ENCODE results near the gene APOD.
"Not testable (repeated sequence)": the region's sequence is repeated elsewhere in the genome, so short reads cannot be mapped to it uniquely, and the experiment has no call there.

Gene APOD
- total RNA-seq: 0 reads per million in 2 donors

DNA sequence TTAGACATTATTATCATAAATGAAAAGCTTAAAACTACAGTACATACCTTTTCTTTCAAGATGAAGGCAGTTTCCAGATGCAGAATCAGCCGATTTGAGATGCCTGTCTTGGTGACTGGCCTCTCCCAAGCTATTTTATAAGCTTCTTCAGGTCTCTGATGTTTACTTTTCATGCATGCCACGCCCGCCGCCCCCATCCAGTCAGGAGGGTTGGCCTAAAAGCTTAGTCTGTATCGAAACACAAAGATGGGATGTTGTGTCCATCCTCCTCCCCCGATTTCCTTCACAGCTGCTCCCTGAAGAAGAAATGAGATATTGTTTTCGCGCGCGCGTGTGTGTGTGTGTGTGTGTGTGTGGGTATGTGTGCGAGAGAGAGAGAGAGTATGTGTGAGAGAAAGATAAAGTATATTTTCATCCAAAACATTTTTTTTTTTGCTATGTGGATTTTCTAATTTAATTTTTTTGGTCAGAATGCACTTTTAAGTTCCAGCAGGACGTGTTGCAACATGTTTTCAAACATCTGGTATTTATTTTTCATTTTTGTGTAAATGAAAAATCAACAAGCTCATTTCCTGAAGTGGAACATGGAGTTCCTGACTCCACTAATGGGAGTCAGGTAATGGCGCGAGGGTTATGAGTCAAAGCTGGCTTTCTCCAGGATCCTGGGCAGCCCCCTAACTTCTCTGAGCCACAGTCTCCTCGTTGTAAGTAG lies at the start of gene APOD:
Gene APOD, minus strand, starts transcription at position 110 of the 712 bp plus-strand sequence. CDS start 4,479 bp downstream, outside the sequence.
- no peak for DNase-seq

DNA sequence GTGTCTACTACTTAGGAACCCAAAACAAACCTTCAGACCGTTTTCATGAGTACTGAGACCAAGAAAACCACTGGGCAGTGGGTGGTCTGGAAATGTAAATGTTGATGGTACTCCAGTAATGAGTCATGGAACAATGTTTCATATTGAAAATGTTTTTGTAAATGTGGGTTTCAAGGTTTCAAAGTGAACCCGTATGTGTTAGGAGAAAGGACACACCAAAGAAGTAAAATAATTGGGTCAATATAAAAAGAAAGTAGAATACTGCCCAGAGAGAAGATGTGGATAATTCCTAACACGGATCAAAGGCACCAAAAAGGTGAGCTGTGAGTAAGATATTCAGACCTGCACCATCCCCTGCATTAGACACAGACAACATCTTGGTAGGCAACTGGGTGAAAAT lies 49.6 kb upstream of the APOD start:
- not testable (repeated sequence) for DNase-seq

DNA sequence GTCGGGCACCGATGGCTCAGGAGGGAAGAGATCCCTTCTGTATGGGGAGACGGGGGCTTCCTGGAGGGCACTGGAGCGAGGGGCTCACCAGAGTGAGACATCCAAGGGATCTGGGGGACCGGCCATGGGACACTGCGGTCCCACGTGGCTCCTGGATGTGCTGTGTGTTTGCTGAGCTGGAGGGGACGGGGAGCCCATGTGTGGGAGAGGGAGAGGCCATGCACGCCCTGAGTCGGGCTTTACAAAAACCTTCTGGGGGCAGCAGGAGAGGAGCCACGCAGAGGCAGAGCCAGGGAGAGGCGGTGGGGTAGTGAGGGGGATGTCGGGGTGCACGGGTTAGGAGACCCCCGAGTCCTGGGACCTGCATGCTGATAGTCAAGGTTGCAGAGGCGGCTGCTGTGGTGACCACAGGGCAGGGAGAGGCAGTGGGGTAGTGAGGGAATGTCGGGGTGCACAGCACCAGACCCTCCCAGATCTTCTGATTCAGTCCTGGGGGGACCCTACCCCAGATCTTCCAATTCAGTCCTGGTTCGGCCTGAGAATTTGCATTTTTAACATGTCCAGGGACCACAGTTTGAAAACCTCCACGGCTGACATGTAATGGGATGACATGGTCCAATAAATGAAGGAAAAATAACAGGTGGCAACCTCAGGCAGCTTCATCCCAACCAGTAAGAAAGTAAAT lies 48.9 kb upstream of the APOD start:
- DNase-seq: not testable (repeated sequence)

DNA sequence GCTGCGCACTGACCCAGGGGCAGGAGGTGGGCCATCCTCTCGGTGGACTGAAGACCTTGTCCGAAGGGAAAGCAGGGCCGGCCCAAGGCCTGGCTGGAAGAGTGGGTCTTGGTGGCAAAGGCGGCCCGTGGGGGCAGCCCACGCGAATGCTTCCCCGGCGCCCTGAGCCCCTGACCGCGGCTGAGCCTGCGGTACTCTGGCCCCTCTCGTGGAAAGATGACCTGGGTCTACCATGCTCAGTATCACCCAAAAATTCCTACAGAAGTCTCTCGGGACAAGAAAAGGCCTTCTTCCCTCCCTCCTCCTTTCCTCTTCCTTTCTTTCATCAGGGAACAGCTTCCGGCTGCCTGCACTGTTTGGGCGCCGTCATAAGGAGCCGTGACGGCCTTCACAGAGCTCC lies 48.3 kb upstream of the APOD start:
- not testable (repeated sequence) for DNase-seq

DNA sequence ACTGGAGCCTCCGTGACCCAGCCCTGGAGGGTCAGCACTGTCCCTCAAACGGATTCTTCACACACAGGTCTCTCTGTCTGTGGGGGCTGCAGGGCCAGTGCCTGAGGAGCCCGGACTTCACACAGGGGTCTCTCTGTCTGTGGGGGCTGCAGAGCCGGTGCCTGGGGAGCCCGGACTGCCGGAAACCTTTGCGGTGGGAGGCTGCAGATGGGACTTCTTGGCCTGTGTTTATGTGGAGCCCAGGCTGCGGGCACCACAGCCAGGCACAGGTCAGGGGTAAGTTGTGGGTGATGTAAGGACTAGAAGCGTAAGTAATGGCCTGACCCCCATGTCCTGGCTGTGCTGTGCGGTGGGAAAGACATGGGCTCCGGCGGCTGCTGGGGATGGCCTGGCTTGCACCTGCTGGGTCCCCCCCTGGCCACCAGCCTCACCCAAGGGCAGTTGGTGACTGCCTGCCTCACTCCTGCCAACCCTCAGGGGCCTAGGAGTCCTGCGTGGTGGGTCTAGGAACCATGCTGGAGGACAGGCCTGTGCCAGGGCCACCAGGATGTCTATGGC lies 47.3 kb upstream of the APOD start:
- not testable (repeated sequence) for DNase-seq

DNA sequence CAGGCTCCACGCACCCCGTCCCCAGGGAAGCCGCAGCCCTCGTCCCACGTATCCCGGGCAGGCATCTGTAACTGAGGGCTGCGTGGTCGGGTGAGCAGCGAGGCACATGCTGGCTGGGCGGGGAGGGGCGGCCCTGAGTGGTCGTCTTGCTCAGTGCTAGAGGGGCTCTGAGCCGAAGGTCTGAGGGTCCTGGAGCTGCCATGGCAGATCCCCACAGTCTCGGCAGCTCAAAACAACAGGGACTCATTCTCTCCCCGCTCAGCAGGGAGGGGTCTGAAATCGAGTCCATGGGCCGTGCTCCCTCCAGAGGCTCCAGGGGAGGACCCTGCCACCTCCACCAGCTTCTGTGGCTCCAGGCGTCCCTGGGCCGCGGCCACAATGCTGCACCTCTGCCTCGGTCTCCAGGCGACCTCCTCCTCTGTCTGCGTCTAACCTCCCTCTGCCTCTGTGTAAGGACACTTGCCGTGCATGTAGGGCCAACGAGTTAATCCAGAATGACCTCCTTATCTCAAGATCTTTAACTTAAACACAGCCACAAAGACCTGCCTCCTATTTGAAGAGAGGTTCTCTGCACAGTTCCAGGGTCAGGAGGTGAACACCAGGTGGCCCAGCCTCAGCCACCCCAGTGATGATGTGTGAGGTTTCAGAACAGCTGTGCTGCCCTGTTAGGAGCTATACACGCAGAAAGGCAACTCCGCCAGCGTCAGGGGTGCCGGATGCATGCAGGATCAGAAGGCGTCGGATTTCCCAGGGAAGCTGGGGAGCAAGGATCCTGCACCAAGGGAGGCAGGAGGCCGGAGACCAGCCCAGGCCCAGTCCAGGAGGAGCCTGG lies 46.6 kb upstream of the APOD start:
- DNase-seq: not testable (repeated sequence)

DNA sequence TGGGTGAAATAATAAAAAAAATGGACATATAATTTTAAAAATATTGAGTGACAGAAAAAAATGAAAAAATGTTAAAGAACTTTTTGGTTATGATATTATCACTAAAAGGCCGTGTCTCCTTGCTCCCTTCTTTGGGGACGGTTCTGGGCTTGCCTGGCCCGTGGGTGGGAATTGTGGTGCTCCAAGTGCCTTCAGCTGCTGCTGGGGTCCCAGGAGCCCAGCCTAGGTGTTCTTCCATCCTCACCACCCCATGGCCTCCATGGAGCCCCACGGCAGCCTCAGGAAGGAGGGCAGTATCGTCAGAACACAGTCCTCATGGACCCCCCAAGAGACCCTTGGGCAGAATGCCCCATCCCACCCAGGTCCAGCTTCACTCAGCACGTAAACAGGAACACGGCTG lies 45.9 kb upstream of the APOD start:
- DNase-seq: not testable (repeated sequence)

DNA sequence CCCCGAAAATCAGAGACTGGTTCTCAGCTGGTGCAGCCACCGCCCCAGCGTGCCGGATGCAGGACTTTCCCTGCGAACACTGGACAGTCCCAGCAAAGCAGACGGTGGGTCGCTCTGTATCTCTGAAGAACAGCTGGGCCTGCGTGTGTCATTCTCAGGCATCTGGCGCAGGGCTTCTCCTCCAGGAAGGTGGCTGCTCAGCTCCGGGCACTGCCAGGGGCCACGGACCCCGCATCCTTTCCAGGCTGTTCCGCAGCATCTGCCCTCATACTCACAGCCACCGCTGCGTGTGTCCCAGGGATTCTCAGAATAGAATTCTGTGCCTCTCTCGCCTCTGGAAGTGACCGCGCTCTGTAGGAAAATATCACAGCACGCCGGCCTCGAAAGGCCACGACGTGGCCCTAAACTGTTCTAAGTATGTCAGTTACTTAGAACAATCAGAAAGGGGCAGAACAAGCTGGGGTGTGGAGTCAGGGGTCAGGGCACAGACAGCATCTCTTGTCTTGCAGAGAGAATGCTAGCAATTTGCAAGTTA lies 44.7 kb upstream of the APOD start:
- not testable (repeated sequence) for DNase-seq

DNA sequence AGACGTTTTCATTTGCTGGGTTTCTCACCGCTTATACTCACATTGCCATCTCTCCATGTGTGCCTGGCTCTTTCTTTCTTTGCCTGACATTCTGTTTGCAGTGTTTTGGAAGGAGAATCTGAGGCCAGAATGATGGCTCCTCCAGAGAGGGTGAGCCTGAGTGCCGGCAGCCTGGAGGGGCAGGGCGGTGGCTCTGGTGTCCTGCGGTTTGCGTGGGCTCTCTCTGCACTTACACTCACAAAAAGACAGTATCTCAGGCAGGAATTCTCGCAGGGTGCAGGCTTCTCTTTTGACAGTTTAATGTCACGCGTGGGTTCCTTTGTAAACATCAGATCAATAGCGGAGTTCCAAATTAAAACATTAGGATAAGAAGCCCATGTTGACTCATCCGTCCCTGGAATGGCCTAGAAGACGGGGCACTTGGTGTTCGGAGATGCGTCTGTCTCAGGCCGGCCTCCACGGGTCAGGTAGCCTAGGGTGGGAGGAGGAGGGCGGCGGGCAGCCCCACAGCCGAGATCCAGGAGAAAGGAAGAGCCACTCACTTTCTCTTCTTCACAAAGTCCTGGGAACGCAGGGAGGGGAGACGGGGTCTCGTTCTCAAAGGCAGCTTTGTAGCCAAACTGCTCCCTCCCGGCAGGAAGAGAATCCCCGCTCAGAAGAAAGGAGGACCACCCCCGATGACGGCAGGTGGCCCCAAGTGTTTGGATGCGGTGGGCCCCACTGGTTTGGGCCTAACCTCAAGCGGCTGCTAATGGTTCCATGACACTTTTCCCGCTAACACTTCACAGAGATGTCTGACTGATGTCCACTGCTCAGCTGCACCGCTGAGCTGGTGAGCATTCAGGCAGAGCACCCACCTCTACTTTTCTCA lies 44.0 kb upstream of the APOD start:
- DNase-seq: not testable (repeated sequence)

DNA sequence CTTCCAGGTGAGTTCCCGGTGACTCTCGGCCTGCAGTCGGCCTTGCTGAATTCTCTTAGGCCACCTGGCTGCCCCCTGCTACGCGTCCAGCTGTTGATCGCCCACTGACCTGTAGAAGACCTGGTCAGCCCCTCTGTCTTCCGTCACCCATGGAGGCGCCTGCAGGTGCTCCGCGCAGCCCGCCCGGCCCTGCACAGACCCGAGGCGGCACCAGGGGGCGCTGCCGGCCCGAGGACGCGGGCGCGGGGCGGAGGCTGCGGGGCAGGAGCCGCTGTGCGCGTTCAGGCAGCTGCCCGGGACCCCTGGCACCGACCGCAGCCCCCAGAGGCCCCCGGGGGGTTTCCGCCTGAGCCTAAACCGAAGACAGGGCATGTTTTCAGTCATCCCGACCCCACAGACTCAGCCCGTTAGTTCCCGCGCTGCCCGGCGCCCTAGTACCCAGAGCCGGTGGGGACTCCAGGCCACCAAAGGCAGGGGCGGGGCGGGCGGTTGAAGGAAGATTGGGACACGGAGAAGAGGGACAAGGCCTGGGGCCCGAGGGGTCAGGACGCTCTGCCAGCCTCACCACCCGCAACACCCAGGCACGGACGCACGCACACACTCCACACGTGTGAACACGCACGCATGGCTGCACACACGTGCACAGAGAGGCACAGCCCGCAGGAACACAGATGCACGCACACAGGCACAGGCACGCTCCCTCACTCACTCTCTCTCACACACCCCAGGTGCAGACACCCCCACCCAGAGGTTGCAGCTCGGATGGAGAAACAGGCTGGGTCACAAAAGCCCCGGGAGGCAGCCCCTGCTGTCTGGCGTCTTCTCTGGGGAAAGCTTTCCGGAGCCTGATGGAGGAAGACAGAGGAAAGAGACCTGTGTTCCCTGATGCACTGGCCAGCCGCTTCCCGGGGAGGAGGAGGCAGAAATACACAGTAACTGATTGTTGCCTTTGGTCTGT lies 41.1 kb upstream of the APOD start:
- DNase-seq: not testable (repeated sequence)

DNA sequence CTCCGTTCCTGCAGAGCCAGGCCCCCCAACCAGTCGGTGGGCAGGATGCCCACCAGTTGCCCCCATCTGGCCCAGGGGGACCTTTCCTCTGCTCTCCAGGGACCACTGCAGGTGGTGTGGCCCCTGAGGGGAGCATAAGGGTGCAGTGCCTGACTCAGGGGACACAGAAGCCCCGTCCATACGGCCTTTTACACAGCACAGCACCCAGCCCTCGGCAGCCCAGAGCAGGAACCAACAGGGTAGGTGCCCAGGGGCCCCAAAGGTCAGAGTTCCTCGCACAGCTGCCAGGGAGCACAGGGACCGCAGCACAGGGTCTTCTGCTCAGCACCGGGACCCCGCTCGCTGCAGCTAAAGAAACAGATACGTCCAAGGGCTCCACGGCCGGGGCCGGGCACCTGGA lies 40.4 kb upstream of the APOD start:
- not testable (repeated sequence) for DNase-seq

DNA sequence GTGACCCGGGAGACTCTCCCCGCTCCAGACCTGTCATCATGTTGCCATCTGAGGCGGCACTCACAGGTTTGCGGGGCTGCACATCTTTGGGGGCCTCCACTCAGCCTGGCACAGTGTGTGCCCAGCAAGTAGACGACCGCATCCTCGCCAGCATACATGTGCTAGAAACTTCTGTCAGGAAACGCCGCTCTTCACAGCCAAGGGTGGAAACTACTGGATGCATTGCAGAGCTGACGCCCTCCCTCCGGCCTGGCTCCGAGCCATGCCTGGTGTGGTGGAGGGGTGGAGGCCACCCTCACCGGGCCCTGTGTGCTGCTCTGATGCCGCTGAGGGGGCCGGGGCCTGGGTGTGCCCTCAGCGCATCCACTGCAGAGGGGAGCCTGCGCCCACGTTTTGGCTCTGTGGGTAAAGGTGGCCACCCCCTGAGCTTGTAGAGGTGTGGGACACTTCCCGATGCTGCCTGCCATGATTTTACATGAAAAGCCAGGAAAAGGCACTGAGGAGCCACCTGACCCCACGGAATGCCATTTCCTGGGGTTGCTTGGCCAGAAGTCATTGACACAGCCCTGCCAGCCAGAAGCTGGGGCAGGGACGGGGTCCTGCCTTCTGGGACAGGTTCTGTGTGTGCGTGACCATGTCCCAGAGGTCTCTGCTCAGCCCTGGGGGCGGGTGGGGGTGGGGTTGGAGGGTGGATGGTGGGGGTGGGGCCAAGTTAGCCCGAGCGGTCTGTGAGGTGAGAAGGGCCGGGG lies 39.7 kb upstream of the APOD start:
- DNase-seq: not testable (repeated sequence)

DNA sequence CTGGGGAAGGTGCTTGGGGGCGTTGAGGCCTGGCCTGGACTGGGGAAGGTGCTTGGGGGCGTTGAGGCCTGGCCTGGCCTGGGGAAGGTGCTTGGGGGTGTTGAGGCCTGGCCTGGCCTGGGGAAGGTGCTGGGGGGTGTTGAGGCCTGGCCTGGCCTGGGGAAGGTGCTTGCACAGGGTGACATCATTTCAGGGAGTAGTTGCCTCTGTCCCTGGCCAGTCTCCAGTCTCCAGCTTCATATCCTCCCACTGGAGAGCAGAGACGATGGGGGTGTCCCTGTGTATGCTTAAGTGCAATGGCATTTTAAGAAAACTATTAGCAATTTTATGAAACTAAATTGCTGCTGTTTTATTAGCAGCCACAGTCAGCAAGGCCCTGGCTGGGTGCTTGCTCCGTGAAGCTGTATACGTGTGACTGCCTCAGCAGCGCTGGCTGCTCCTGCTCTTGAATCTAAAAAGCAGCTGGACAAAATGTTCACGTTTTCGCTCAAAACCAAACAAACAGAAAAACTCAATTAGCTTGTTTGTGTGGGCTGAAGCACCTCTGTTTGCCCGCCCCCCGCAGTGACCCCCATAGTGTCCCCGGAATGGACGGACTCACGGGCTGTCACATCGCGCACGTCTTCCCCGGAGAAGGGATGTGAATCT lies 38.9 kb upstream of the APOD start:
- DNase-seq: not testable (repeated sequence)

DNA sequence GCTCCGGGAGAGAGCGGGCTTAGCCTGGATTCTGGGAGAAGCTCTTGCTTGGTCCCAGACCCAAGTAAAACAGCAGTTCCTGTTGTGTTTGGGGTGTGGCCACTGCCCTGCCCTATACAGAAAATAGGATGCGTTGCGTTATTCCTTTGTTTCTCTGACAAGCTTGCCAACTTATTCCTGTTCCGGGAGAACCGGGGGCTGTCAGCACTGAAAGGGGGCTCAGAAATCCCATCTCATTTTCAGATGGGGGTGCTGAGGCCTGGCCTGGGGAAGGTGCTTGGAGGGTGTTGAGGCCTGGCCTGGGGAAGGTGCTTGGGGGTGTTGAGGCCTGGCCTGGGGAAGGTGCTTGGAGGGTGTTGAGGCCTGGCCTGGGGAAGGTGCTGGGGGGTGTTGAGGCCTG lies 38.3 kb upstream of the APOD start:
- not testable (repeated sequence) for DNase-seq

DNA sequence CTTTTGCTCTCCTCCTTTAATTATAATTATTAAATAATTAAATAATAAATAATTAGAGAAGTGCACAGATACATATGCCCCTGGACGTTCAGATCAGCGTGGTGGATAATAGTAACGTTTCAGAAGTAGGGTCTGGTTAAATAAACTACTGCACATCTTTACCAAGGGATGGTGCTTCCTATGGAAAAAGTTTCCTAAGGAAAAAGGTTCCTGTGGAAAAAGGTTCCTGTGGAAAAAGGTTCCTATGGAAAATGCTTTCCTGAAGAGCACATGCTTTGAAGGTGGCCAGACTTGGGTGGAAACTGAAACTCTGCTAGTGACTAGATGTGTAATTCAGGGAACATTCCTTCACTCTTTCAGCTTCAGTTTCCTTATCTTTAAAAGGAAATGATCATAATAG lies 37.4 kb upstream of the APOD start:
- DNase-seq: not testable (repeated sequence)

DNA sequence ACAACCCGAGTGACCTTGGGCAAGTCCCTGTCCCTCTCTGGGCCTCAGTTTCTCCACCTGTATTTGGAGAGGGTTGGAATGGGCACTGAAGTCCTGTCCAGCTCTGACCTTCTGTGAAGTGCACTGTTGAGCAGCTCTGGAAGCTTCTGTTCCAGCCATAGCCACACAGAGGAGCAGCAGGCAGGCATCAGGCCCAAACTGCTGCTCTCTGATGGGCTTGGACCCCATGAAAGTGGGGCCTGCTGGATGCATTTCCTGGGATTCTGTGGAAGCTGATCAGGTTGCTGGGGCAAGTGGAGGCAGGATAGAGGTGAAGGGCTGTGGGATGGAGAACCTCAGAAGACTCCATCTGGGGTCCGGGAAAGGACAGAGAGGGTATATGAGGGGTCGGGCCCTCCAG lies 36.7 kb upstream of the APOD start:
- DNase-seq: not testable (repeated sequence)

DNA sequence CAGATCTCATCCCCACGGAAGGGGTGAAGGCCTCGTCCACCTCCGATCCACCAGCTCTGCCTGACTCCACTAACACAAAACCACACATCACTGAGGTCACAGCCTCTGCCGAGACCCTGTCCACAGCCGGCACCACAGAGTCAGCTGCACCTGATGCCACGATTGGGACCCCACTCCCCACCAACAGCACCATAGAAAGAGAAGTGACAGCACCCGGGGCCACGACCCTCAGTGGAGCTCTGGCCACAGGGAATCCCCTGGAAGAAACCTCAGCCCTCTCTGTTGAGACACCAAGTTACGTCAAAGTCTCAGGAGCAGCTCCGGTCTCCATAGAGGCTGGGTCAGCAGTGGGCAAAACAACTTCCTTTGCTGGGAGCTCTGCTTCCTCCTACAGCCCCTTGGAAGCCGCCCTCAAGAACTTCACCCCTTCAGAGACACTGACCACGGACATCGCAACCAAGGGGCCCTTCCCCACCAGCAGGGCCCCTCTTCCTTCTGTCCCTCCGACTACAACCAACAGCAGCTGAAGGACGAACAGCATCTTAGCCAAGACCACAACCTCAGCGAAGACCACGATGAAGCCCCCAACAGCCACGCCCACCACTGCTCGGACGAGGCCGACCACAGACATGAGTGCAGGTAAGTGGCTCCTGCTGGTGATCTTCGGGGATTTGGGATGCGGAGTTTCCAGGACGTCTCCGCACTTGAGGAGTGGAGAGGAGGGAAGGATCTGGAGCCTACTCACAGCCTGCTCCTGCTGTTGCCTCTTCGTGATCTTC lies 36.0 kb upstream of the APOD start:
- not testable (repeated sequence) for DNase-seq
